Tibial artery (tissue), 4 donors: Measurements from ENCODE around the gene GPR173.

Experiments used
- DNase-seq, 2 donors: peaks; one replicate each; pipeline ENCODE4 v3.0.0-alpha.2; 2019
- H3K27ac ChIP-seq, 2 donors: fragments of 200-600 bp; sonication (generic) in 1 of 2; 1 replicate in 1 of 2; 2 replicates in 1 of 2; pipeline ENCODE4 v1.5.1; 2018 to 2019; ENCODE audit warnings: mild to moderate bottlenecking in 1 of 2
- H3K27me3 ChIP-seq, 2 donors: fragments of 200-600 bp; sonication (generic) in 1 of 2; one replicate each; pipeline versions ENCODE4 v1.5.1 to v1.6.0; 2016 to 2019
- H3K36me3 ChIP-seq, 3 donors: fragments of 200-600 bp; sonication (generic) in 2 of 3; one replicate each; pipeline ENCODE4 v1.5.1; 2016 to 2019; ENCODE audit warnings: mild to moderate bottlenecking in 2 of 3
- H3K4me1 ChIP-seq, 4 donors: fragments of 200-600 bp; sonication (generic) in 2 of 4; 1 replicate in 3 of 4; 2 replicates in 1 of 4; pipeline ENCODE4 v1.5.1; 2016 to 2019
- H3K4me3 ChIP-seq, 2 donors: fragments of 200-600 bp; sonication (generic) in 1 of 2; 1 replicate in 1 of 2; 2 replicates in 1 of 2; pipeline ENCODE4 v1.5.1; 2018 to 2019; ENCODE audit warnings: mild to moderate bottlenecking in 2 of 2
- H3K9me3 ChIP-seq, 3 donors: fragments of 200-600 bp; sonication (generic) in 1 of 3; one replicate each; pipeline ENCODE4 v1.5.1; 2016 to 2019
- intact Hi-C: fragments of 100-400 bp; cut with DNase I; formaldehyde crosslinking; loops from one replicate; pipeline ENCODE4 v1.15.0; 2023; ENCODE audit warnings: low total_unique reads
- TF ChIP-seq, protein P1 (sequence below), 2 experiments: fragments of 200-600 bp in 1 of 2; fragments of 450-650 bp in 1 of 2; IDR thresholded peaks; one replicate each; pipeline ENCODE4 v1.5.1; 2017 to 2019; ENCODE audit warnings: antibody characterized with exemption in 2 of 2, mild to moderate bottlenecking in 1 of 2, moderate library complexity in 1 of 2

GPR173 gene

DNA sequence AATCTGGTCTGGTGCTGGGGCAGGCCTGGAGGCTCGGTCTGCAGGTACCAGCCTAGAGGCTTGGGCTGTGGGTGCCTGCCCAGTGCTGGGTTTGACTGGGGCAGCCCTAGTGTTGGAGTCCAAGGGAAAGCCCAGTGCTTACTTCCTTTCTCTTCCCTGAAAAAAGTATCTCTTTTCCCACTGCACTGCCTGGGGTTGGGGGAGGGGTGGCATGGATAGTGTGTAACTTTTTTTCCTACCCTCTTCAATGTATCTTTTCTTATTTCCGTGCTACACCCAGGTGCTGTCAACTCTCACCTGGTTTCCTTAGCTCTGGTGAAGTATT is 66.9 kb downstream of the GPR173 start:
- H3K27me3 ChIP-seq = no peaks in the 10 kb centered on the region
- TF ChIP-seq, protein P1, sequence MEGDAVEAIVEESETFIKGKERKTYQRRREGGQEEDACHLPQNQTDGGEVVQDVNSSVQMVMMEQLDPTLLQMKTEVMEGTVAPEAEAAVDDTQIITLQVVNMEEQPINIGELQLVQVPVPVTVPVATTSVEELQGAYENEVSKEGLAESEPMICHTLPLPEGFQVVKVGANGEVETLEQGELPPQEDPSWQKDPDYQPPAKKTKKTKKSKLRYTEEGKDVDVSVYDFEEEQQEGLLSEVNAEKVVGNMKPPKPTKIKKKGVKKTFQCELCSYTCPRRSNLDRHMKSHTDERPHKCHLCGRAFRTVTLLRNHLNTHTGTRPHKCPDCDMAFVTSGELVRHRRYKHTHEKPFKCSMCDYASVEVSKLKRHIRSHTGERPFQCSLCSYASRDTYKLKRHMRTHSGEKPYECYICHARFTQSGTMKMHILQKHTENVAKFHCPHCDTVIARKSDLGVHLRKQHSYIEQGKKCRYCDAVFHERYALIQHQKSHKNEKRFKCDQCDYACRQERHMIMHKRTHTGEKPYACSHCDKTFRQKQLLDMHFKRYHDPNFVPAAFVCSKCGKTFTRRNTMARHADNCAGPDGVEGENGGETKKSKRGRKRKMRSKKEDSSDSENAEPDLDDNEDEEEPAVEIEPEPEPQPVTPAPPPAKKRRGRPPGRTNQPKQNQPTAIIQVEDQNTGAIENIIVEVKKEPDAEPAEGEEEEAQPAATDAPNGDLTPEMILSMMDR (IDR thresholded peaks at IDR 0.05) = no peak
- intact Hi-C loops = no loop called here
- H3K36me3 ChIP-seq = peaks cover 0 to 9% (median 6%) of the 10 kb centered on the region in 3 donors
- H3K27ac ChIP-seq = peak overlapping the region in 1 of 2 donors; percentile 37
- H3K4me1 ChIP-seq = peaks cover 0 to 5% (median 0%) of the 10 kb centered on the region in 4 donors
- DNase-seq = no peak
- no peaks in the 10 kb centered on the region for H3K9me3 ChIP-seq
- H3K4me3 ChIP-seq = no peak overlapping the region

DNA sequence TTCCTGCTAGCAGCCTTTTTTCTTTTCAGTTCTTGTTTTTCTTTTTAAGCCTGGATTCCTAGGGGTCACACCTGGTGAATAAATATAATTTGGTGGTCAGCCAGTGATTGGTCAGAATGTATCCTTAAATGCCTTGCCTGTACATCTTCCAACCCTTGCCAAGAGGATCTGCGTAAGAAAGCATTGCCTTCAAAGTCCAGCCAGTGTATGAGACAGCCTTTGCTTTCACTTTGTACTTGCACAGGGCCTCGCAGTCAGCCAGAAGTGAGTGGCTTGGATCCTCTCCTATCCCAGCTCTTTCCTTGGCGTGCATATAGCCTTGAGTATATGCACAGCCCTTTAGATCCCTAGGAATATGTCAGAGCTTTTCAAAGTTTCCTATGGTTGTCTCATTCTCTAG is 67.5 kb downstream of the GPR173 start:
- Histone ChIP-seq H3K9me3 (no peaks in the 10 kb centered on the region), H3K36me3 (peaks cover 0 to 9% (median 6%) of the 10 kb centered on the region in 3 donors), H3K4me3 (peak overlapping the region in 1 of 2 donors; percentile 4), H3K27me3 (no peaks in the 10 kb centered on the region), H3K4me1 (peaks cover 0 to 5% (median 0%) of the 10 kb centered on the region in 4 donors), H3K27ac (peak overlapping the region in 1 of 2 donors; percentile 37)
- TF ChIP-seq, protein P1 (IDR thresholded peaks at IDR 0.05) = no peak
- no peak for DNase-seq
- intact Hi-C loops = no loop called here

DNA sequence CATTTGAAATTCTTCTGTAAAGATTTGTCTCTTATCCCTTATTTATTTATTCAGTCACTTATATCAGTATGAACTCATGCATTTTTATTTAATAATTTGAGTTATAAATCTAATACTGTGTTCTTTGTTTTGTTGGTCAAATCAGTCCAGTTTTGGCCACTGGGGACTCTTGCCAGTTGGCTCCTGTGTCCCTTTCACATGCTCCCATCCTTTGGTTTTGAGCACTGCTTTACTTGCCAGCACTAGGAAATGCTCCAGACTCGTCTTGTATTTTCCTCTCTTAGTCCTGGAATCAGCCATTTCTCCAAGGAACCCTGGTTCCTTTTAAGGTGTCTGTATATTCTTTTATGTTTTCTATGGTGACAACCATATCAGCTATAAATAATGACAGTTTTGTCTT is 73.4 kb downstream of the GPR173 start:
- Histone ChIP-seq H3K27me3 (no peaks in the 10 kb centered on the region), H3K9me3 (peaks cover 0 to 7% (median 0%) of the 10 kb centered on the region in 3 donors), H3K36me3 (no peaks in the 10 kb centered on the region), H3K27ac (no peak overlapping the region), H3K4me1 (peaks cover 0 to 9% (median 0%) of the 10 kb centered on the region in 4 donors), H3K4me3 (no peak overlapping the region)
- no peak for DNase-seq
- TF ChIP-seq, protein P1 (IDR thresholded peaks at IDR 0.05) = no peak
- intact Hi-C loops = no loop called here

DNA sequence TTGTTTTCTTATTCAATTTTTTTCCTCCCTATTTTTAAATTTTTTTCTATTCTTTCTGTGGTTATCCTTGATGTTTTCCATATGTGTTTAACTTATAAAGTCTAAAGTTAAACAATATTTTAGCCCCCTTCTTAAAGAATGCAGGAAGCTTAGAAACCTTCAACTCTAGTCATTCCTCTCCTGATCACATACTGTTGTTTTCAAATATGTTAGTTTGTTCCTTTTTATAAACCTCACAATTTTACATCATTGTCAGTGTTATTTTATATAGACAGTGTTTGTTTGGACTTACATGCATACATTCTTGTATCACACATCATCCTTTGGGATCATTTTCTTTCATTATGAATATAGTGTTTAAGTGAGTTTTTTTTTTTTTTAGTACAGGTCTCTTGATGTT is 76.9 kb downstream of the GPR173 start:
- DNase-seq = no peak
- intact Hi-C loops = no loop called here
- Histone ChIP-seq H3K4me1 (peaks cover 0 to 9% (median 0%) of the 10 kb centered on the region in 4 donors), H3K4me3 (no peak overlapping the region), H3K9me3 (peaks cover 0 to 7% (median 0%) of the 10 kb centered on the region in 3 donors), H3K36me3 (no peaks in the 10 kb centered on the region), H3K27me3 (no peaks in the 10 kb centered on the region), H3K27ac (no peak overlapping the region)
- TF ChIP-seq, protein P1 (IDR thresholded peaks at IDR 0.05) = no peak

DNA sequence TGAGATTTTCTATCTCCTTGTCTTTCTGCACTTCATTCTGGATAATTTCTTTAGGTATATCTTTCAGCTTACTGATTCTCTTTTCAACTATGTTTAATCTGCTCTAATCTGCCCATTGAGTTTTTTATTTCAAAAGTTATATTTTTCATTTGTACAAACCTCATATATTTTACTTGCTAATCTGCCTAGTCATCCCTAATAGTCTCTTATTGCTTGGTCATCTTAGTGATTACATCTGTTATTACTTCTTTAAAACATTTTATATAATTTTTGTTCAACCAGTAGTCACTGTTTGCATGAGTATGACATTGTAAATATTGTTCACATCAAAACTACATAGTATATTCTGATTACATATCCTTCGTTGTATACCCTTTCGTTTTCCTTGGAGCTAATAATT is 77.8 kb downstream of the GPR173 start:
- intact Hi-C loops = no loop called here

More for the DNA sequence above, 77.8 kb downstream of the GPR173 start:
- H3K9me3 ChIP-seq = peaks cover 0 to 7% (median 0%) of the 10 kb centered on the region in 3 donors
- no peaks in the 10 kb centered on the region for H3K36me3 ChIP-seq
- TF ChIP-seq, protein P1 (IDR thresholded peaks at IDR 0.05) = no peak
- no peak for DNase-seq
- no peaks in the 10 kb centered on the region for H3K27me3 ChIP-seq
- peaks cover 0 to 9% (median 0%) of the 10 kb centered on the region in 4 donors for H3K4me1 ChIP-seq
- no peak overlapping the region for H3K4me3 ChIP-seq
- H3K27ac ChIP-seq = no peak overlapping the region
